ENCODE results near the gene SERTM1.

Gene SERTM1

DNA sequence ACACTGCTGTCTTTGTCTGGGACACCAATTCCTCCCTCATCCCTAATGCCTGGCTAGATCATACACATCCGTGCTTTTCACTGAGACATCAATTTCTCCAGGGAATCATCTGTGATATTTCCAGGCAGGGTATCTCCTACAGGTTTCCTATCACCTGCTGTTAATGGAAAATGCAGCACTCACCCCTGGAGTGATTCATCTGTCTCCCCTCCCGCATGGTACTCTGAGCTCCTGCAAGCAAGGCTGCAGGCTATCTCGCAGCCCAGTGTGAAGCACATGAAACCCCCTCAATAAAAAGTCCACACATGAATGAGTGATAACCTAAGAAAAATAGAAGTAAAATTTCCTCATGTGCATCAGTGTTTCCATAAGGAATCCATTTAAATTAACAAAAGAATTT lies 38.5 kb downstream of the SERTM1 start:
- DNase-seq = no peak

DNA sequence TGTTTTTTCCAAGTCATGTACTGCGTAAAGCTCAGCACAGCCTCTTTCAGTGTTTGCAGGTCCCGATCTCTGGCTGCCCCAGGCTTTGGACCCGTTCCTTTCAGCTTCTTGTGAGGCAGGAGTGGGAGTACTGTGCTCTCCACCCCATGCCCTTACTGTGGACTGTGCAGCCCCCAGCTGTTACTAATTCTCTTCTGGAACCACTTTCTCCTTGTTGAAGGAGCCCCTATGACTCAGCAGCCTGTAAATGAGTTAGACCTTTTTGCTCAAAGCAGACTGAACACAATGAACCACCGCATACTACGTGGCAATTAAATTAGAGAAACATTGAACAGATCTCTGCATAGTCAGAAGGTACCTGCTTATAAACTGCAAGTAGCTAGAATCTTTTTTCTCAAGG lies 39.0 kb downstream of the SERTM1 start:
- DNase-seq = no peak

DNA sequence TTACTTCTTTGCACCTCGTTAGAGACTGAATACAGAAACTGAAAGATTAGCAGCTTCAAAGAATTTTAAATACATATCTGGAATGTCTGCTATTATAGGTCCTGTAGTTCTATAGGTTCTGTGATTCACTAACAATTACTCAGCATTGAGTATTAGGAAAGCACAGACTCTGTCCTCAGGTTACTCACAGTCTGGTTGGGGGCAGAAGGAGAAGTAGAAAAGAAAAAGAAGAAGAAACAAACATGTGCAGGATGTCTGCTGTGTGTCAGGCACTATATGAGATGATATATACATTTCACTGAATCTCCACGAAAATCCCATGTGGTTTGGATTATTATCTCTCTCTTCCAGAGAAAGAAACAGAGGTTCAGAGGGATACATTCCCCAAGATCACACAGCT lies 40.1 kb downstream of the SERTM1 start:
- DNase-seq = peak in 3 of 4 experiments; percentile 6 to 21 (median 12)

DNA sequence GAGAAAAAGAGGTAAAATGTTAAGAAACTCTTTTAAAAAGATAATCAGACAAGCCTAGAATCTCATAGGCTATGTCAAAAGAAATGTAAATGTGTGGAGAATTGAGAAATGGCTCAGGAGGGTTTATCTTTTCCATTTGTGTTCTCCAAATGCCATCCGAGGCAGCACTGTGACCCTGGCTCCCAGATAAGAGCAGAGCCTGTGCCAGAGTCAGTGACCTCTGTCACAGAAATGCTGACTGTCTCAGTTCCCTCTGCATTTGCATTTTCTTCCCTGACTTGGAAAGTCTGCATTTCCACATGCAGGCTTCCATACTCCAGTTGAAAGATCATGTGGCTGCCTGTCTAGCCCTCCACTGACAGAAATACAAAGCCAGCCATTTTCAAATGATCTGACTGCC lies 42.0 kb downstream of the SERTM1 start:
- DNase-seq = peak in 1 of 4 experiments; percentile 7

DNA sequence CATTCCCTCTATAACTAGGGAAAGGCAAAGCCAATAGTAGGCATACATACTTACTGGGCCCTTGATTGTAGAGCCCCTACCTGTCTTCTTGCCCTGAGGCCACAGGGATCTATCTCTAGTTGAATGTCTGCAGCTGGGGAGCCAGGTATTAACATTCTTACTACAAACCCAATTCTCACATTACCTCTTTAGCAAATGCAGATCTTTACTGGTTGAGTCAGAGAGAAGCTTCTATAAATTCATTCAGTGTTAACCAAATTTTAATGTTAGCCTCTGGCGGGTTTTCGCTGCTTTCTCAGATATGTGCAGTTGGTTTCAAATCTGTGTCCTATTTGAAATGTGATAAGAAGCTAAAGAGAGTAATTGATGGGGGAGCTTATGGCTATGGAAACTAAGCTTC lies 43.2 kb downstream of the SERTM1 start:
- no peak for DNase-seq

DNA sequence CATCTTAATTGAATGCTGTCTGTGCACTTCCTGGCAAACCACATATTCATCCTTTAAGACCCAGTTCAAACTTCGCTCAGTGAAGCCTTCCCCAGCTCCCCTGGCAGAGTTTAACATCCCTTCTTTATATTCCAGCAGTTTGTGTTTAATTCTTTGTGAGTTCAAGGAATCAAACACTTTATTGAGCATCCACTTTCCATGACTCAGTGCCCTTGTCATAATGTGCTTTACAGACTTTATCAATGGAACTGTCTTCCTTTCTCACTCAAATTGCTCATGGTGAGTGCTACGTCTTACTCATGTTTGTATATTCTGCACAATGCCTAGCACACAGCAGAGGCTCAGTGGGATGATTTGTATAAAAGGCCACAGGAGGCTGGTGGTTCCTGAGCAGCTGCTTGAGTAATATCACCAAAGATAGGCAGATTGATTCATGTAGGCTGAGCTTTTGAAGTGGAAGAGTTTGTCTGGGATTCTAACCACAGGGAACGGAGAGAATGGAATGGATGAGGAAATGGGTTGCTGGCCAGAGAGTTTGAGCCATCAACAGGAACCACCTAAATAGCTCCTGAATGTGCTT lies 44.2 kb downstream of the SERTM1 start:
- DNase-seq = no peak

DNA sequence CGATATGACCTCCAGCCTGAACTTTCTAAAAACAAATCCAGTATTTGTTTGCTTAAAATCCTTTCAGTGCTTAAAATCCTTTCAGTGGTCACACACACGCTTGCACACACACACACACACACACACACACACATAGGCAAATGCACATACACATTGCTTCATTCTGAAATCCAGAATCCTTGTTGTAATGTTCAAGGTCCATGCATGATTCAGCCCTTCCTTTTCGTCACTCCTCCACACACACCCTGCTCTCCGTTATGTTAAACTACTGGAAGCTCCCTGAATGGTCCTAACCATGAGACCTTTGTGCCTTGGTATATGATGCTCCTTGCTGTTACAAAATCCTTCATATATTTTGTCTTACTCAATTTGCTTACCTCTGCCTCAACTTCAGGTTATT lies 44.9 kb downstream of the SERTM1 start:
- no peak for DNase-seq

DNA sequence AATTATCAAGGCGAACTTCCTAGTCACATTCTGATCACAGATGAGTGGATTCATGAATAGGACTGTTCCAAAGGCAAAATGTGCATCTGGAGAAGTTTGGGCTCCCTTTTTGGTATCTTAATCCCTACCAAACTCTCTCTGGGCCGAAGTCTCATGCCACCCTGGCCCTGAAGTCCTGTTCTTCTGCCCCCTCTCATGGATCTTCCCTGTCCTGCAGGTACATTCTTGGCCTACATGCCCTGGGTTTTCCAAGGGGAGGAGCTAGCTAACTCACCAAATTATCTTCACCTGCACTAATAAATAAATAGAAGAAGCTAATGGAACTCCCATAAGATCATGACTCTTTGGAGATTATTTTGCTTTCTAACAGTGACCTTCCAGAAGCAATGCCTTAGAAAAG lies 50.3 kb downstream of the SERTM1 start:
- DNase-seq = no peak

DNA sequence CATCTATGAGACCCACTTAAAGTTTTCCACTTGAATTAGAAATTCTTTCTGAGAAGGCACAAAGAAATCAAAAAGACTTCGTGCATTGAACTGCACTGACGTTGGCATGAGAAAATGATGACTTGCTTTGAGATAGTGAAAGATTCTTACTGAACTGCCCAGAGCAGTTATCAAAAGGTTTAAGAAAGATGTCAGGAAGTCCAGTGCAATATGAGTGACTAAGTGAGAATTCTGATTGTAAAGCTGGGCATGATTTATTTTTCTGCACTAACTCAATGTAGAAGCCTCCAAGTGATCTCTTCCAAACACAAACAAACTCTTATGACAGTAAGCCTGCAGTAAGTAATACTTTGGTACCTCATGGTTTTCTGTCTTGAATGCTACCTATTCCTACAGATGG lies 52.1 kb downstream of the SERTM1 start:
- DNase-seq = no peak

DNA sequence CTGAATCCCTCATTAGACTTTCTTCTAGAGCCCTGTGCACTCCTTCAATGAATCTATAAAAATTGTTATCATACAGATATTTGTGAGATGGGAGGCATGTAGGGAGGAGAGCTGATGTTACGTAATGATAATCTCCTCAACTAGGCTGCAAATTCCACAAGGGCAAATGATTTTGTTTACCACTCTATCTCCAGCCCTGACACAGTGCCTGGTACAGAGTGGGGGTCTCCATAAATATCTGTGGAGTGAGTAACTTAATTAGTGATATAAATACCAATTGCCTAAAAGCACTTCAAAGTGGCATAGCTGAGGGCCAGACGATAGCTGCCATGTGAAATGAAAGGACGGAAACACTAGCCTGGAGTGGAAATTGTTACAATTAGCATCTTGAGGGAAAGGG lies 54.2 kb downstream of the SERTM1 start:
- DNase-seq = no peak

DNA sequence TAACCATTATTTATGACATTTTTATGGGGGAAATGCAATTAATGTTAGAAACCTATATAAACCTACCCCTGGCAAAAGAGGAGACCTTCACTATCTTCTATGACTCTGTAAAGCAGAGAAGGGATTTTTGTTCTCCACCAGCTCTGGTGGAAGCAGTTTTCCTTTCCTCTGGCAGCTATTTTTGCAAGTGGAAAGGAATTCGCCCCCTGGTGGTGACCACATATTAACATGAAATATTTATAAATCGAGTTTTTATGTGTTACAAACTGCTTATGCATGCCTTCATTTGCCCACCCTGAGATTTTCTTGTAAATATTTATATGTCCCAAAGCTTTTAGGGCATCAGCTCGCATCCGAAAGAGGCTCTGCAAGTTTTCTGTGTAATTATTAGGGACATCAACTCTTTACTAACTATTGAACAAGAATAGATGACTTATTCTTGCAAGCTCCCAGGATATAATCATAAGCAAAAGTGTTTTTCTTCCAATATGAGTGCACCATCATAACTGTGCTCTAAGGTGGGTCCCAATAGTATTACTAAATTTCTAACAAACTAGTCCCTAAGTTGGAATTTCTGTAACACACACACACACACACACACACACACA lies 62.4 kb downstream of the SERTM1 start:
- DNase-seq = peak; percentile 73 to 87 (median 73)

DNA sequence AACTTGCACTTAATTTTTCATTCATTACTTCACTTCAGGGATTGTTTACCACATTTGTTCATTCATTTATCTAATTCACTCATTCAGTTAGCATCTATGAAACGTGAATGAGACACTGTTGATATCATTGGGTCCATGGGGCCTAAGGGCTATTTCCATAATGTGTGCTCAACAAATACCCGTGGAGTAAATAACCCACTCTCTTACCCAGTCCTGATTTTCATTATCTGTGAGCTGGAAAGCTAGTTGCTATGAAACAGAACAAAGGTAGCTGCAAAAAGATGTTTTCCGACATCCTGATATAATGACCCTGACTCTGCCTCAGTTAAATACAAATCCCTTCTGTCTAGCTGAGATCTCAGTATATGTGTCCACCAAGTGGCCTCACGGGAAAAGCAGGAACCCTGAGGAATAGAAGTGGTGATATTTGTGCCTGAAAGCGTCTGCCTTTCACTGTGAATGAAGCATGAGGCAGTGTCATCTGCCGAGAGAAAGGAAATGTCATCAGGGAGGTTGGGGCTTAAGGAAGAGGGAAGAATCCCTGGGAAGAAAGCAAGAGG lies 63.8 kb downstream of the SERTM1 start:
- no peak for DNase-seq

DNA sequence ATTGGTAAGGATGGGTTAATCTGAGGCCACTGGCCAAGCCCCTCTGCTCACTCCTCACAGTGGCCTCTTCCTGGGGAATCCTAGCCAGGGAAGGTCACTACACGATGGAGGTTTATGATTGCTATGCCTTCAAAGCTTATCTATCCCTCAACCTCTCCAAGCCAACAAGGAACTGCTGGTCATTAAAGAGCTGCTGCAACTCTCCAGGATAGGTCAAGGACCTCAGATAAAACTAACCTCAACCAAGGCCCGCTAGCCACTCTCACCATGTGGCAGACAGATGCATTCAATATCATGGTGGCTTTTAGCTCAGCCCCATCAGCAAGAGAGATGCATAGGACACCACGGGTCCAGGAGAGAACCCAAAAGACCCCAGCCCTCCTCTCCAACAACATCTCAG lies 71.6 kb downstream of the SERTM1 start:
- DNase-seq = no peak

DNA sequence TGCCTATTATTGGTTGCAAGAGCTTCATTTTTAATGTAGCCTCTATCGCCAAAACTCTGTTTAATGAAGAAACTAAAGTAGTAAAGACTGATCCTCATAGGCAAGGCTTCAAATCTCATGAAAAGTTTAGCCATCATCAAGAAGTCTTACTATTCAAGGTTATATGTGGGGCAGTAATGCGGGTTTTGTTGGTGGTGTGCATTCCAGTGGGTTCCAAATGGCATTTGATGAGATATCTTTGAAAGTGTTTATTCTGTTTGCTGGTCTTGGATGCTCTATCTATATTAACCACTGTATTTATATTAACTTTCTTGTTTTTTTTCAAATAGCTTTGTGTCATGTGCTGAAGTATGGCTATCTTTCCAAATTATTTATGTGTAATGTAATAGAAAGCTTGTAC lies 72.2 kb downstream of the SERTM1 start:
- DNase-seq = no peak

All from suppressor macrophage (primary cell).